IPS-NIHi7 (cell line): Measurements from ENCODE around the gene AKAP13.
A peak's percentile ranks its signal among the peaks of the same experiment; 100 is the strongest.
"Not testable (repeated sequence)": the region's sequence is repeated elsewhere in the genome, so short reads cannot be mapped to it uniquely, and the experiment has no call there.

Experiments used
- DNase-seq: peaks from one replicate; pipeline ENCODE4 v3.0.0; 2012; ENCODE audit warnings: mixed read lengths; ENCODE audit errors: extremely low spot score

Gene AKAP13

GRCh38 chr15:85786781-85787114 is 406.3 kb downstream of the AKAP13 start:
- DNase-seq = no peak

GRCh38 chr15:85788771-85789495 is 408.5 kb downstream of the AKAP13 start:
- peak; percentile 50 for DNase-seq

GRCh38 chr15:85789496-85789875 is 409.1 kb downstream of the AKAP13 start:
- no peak for DNase-seq

DNA sequence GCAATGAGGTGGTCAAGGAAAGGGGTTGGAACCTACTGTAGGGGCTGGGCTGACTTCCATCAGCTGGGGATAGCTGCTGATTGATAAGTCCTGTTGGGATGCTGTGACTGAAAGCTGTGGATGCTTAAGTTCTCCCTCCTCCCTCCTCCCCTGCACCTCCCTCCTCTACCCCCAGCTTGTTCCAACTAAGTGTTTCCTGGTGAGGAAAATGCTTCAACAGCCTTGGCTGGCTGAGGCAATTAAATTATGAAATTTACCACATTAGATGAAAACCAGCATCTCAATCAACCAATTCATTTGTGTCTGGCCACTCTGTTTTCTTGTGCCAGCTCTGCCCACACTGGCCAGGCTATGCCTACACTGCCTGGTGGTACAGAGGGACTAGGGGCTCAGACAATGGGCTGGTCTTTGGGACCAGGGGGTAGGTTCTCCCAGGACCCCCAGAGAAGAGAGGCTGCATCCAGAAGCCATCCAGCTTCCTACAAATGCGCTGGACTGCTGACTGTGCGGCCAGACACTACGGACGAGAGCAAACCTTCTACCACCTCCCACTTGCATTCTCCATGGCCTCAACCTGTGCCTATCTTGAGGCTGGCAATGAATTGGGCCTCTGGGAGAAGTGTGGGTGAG is 411.8 kb downstream of the AKAP13 start:
- DNase-seq = no peak

DNA sequence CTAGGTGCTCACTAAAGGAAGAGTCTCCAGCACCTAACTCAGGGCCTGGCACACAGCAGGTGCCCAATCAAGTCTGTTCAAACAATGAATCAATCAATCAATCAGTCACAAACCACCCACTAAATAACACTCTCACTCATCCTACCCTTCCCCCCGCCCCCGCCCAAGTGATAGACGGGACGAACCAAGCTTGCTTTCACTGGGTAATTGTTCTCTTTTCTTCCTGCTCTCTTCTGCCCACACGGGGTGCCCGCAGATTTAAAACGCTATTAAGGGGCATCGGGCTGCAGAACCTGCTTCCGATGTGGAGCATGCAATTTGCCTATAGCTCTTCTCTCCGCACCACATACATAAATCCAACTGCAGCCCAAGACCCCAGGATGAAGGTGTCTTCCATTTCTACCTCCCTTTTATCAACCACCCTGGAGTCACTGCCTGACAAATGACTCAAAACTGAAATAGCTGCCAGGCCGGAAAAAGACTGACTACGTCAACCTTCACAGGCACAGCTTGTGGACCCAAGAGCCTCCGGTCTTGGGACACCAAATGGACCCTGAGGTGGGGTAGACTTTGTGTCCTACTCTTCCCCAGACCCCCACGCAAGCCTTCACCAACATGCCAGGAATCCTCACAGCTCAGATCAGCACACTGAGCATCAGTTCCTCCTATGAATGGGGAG is 412.6 kb downstream of the AKAP13 start:
- no peak for DNase-seq

GRCh38 chr15:85793641-85794597 is 413.5 kb downstream of the AKAP13 start:
- no peak for DNase-seq

- DNase-seq = peak; percentile 99
Observed at GRCh38 chr15:85794598-85795336, 414.4 kb downstream of the AKAP13 start, which contains the start of gene KLHL25. Gene KLHL25, minus strand, starts transcription at chr15:85794925. Its CDS starts 25,115 bp downstream, at chr15:85769810.

DNA sequence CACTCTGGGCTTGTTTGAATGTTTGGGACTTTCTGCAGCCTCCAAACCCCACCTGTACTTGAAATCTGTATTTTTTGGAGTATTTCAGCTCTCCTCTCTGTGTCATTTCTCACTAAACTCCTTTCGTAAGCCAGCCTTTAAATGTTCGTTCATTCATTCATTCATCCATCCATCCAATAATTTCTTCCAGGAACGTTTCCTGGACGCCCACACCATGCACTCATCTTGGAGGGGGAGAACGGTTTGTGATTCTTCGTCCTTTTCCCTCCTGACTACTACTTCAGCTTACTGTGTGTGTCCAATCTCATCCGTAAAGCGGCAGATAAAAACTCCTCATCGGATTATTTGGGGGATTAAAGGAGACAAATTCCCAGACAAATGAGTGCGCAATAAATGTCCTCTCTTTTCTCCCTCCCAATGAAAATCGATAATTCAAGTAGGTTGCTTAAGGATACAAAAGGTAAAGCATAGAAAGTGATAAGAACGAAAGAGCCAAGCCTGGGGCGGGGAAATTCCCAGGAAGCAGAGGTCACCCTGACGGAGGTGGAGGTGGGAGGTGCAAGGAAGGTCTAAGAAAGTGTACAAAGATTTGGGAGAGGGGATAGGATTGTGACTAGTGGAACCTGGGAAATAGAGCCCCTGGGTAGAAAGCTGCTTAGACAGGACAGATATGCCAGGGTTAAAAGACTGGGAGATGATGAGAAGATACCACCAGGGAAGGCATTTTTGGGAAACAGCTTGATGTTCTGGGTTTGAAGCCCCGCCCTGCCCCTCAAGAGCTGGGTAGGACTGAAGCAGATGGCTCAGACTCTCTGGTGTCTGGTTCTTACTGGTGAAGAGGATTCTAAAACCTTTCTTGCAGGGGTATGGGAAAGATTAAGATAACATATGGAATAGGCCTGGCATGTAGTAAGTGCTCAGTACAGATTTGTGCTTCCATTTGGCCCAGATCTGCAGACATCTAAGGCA is 415.2 kb downstream of the AKAP13 start:
- no peak for DNase-seq

GRCh38 chr15:85796371-85796770 is 416.0 kb downstream of the AKAP13 start:
- not testable (repeated sequence) for DNase-seq
